ENCODE data around the gene CACNA1G.

DNA sequence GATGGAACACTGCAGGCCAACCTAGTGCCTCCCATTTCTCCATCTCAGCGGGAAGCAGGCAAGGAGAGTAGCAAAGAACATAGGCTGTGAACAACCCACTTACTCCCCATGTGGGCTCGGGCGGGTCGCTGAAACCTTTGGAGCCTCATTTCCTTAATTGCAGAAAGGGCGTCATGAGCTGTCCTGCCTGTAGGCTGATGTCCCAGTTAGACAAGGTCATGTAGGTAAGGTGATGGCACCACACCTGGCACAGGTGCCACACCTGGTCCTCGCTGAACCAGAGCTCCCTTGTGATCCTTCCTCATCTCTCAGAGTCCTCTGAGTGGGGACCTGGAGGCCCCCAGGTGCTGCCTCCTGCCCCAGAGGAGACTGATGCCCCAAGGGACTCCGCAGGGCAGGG lies 97.1 kb downstream of the CACNA1G start:
- TF ChIP-seq EZH2 (IDR thresholded peaks at IDR 0.05; ENCODE audit: insufficient read depth, poor library complexity, severe bottlenecking) (no peak), EZH2phosphoT487 (IDR thresholded peaks at IDR 0.05; ENCODE audit: insufficient read depth, low read depth) (no peak)
